NB4 (cell line): Measurements from ENCODE around the gene RETSAT.

Experiments used
- MAX ChIP-seq: IDR thresholded peaks from 2 replicates; pipeline ENCODE4 v1.6.1; 2011; ENCODE audit warnings: low read depth, low read length
- MYC ChIP-seq: IDR thresholded peaks from 2 replicates; pipeline ENCODE4 v1.6.1; 2011; ENCODE audit warnings: low read depth, low read length
- POLR2A ChIP-seq: IDR thresholded peaks from 2 replicates; pipeline ENCODE4 v1.6.1; 2011; ENCODE audit warnings: mild to moderate bottlenecking; ENCODE audit not compliant: insufficient read length; ENCODE audit errors: extremely low read depth
- TF ChIP-seq, protein P1 (sequence below): IDR thresholded peaks from one replicate; pipeline ENCODE4 v1.5.1; 2012; ENCODE audit warnings: low read depth, low read length

DNA sequence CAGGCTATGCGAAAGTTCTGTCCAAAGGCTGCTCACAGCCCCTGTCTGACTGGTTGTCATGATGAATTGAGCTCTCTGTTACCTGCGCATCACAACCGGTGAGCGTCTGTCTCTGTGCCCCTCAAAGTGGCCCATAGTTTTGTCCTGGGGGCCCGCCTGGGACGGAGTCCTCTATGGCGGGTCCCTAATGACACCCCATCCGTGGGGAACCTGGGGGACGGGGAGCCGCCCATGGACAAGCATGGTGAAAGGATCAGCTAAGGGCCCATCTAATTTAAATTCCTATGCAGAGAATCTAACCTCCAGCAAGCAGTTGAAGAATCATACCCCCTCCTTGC lies 714 bp upstream of the RETSAT start:
- TF ChIP-seq, protein P1, sequence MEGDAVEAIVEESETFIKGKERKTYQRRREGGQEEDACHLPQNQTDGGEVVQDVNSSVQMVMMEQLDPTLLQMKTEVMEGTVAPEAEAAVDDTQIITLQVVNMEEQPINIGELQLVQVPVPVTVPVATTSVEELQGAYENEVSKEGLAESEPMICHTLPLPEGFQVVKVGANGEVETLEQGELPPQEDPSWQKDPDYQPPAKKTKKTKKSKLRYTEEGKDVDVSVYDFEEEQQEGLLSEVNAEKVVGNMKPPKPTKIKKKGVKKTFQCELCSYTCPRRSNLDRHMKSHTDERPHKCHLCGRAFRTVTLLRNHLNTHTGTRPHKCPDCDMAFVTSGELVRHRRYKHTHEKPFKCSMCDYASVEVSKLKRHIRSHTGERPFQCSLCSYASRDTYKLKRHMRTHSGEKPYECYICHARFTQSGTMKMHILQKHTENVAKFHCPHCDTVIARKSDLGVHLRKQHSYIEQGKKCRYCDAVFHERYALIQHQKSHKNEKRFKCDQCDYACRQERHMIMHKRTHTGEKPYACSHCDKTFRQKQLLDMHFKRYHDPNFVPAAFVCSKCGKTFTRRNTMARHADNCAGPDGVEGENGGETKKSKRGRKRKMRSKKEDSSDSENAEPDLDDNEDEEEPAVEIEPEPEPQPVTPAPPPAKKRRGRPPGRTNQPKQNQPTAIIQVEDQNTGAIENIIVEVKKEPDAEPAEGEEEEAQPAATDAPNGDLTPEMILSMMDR = no peak
- TF ChIP-seq POLR2A = no peak
- TF ChIP-seq MAX = no peak
- TF ChIP-seq MYC = no peak
